ENCODE data around the gene NIBAN1.

The NIBAN1 gene

GRCh38 chr1:184941410-184941733, 32.9 kb downstream of the NIBAN1 start:
- DNase-seq = no peak

GRCh38 chr1:184940694-184941409, 33.5 kb downstream of the NIBAN1 start:
- DNase-seq = no peak

- DNase-seq = no peak
Measured at GRCh38 chr1:184940226-184940625, 34.1 kb downstream of the NIBAN1 start.

- no peak for DNase-seq
Measured at GRCh38 chr1:184937729-184938128, 36.6 kb downstream of the NIBAN1 start.

- DNase-seq = no peak
Measured at GRCh38 chr1:184935920-184936798, 38.1 kb downstream of the NIBAN1 start.

GRCh38 chr1:184933944-184934343, 40.4 kb downstream of the NIBAN1 start:
- DNase-seq = no peak

GRCh38 chr1:184932319-184932718, 42.0 kb downstream of the NIBAN1 start:
- no peak for DNase-seq

GRCh38 chr1:184931566-184931965, 42.7 kb downstream of the NIBAN1 start:
- DNase-seq = no peak

- DNase-seq = no peak
Measured at GRCh38 chr1:184930645-184931044, 43.7 kb downstream of the NIBAN1 start.

- DNase-seq = no peak
Measured at GRCh38 chr1:184930232-184930631, 44.1 kb downstream of the NIBAN1 start.

- no peak for DNase-seq
Measured at GRCh38 chr1:184929711-184930202, 44.6 kb downstream of the NIBAN1 start.

- DNase-seq = no peak
Measured at GRCh38 chr1:184928394-184928793, 45.9 kb downstream of the NIBAN1 start.

All from islet precursor cell (in vitro differentiated cells).